Measurements from ENCODE around the gene MOSPD3. TPM values are rescaled to one million over a fixed set of nuclear protein-coding genes. Genes with fewer than 3 reads are reported as not detected.

MOSPD3 gene
- total RNA-seq, 1 donor from 2014 or later: 14.7 TPM

- Histone ChIP-seq H3K9me3 (no peaks in the 10 kb centered on the region), H3K27ac (no peak within 1 kb of the TSS), H3K36me3 (peaks cover 50% of the 10 kb centered on the region), H3K4me3 (no peak within 1 kb of the TSS), H3K27me3 (no peaks in the 10 kb centered on the region), H3K4me1 (peaks cover 17% of the 10 kb centered on the region)
- TF ChIP-seq CTCF (IDR thresholded peaks at IDR 0.05): no peak
- intact Hi-C loops (cut with DNase I): no loop called here
- ATAC-seq (no peak), DNase-seq (peak; percentile 55)
These were observed 38.5 kb upstream of the MOSPD3 start, which contains the start of gene SAP25 for GRCh38 chr7:100573691-100574361. Gene SAP25, minus strand, starts transcription at chr7:100573900. Its CDS starts 158 bp downstream, at chr7:100573742.

GRCh38 chr7:100574362-100575205 is 37.8 kb upstream of the MOSPD3 start:
- intact Hi-C loops (cut with DNase I): no loop called here
- no peaks in the 10 kb centered on the region for H3K9me3 ChIP-seq
- TF ChIP-seq CTCF (IDR thresholded peaks at IDR 0.05): no peak
- H3K4me3 ChIP-seq: no peak overlapping the region
- ATAC-seq (no peak), DNase-seq (peak; percentile 54)
- no peaks in the 10 kb centered on the region for H3K27me3 ChIP-seq
- peaks cover 56% of the 10 kb centered on the region for H3K36me3 ChIP-seq
- peaks cover 13% of the 10 kb centered on the region for H3K4me1 ChIP-seq
- H3K27ac ChIP-seq: no peak overlapping the region

GRCh38 chr7:100575206-100575631 is 37.1 kb upstream of the MOSPD3 start:
- ATAC-seq: no peak
- no peak for TF ChIP-seq CTCF (IDR thresholded peaks at IDR 0.05)
- Histone ChIP-seq H3K36me3 (peaks cover 62% of the 10 kb centered on the region), H3K27ac (no peak overlapping the region), H3K4me3 (no peak overlapping the region), H3K27me3 (no peaks in the 10 kb centered on the region), H3K4me1 (peaks cover 7% of the 10 kb centered on the region), H3K9me3 (no peaks in the 10 kb centered on the region)
- intact Hi-C loops (cut with DNase I): no loop called here
- peak; percentile 59 for DNase-seq

DNA sequence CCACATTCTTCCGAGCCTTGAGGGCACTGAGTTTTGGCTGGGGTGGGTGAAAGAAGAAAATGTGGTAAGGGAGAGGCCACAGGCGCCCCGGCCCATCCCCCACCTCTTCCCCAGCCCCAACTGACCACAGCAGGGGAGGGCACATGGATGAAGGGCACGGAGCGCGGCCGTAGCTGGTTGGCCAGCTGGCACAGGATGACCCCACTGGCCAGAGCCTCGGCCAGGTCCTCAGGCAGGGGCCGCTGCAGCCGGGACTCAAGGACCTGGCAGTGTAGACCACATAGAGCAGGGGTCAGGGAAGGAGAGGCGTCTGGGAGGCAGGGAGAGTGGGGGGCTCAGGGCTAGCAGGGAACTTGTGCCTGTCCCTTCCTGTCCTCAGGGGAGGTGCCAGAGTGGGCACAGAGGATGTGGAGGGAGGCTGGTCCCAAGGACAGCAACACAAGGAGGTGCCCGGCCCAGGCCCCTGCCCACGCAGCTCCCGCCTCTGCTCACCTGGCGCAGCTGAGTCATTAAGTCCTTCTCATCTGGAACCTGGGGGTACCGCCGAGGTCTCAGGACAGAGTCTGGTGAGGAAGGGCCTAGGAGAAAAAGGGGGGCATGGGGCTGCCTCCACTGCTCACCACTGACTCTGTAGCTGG is 36.5 kb upstream of the MOSPD3 start:
- DNase-seq (peak; percentile 56), ATAC-seq (no peak)
- TF ChIP-seq CTCF (IDR thresholded peaks at IDR 0.05): no peak
- H3K36me3 ChIP-seq: peaks cover 67% of the 10 kb centered on the region
- no peaks in the 10 kb centered on the region for H3K27me3 ChIP-seq
- H3K4me3 ChIP-seq: no peak overlapping the region
- H3K9me3 ChIP-seq: no peaks in the 10 kb centered on the region
- peaks cover under 1% of the 10 kb centered on the region for H3K4me1 ChIP-seq
- no peak overlapping the region for H3K27ac ChIP-seq
- intact Hi-C loops (cut with DNase I): no loop called here

DNA sequence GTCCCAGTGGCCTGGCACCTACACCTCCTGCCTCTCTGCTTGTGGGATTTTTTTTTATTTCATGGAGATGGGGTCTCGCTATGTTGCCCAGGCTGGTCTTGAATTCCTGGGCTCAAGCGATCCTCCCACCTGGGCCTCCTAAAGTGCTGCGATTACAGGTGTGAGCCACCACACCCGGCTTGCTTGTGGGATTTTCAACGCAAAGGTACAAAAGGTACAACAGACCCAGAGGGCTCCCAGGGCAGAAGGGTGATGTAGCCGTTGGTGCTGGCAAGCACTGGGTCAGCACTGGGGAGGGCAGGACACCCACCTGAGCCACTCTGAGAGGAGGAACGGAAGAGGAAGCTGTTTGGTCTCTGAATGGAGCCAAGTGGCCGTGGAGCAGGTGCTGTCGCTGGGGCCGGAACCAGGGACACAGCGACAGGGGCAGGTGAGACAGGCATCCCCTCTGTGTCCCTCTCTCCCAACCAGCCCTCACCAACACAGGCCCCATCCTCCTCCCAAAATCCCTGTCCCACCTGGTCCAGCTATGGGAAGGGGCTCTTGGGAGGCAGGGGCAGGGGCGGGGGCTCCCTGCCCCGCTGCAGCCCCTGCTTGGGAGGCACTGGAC is 35.9 kb upstream of the MOSPD3 start:
- peaks cover 74% of the 10 kb centered on the region for H3K36me3 ChIP-seq
- no peak overlapping the region for H3K4me3 ChIP-seq
- TF ChIP-seq CTCF (IDR thresholded peaks at IDR 0.05): no peak
- DNase-seq: no peak
- H3K27ac ChIP-seq: no peak overlapping the region
- H3K4me1 ChIP-seq: peaks cover 2% of the 10 kb centered on the region
- intact Hi-C loops (cut with DNase I): no loop called here
- H3K9me3 ChIP-seq: no peaks in the 10 kb centered on the region
- no peak for ATAC-seq
- no peaks in the 10 kb centered on the region for H3K27me3 ChIP-seq
